GM08714 (cell line): ENCODE data around the gene DAP.

Source experiments
- H3K4me3 ChIP-seq: fragments of 200-500 bp; sonication (Bioruptor generic); 2 replicates; pipeline ENCODE4 v1.5.1; 2014; ENCODE audit warnings: mild to moderate bottlenecking, low read length, inconsistent platforms
- ZNF274 ChIP-seq: IDR thresholded peaks from 2 replicates; pipeline ENCODE4 v1.6.1; 2012; ENCODE audit warnings: mild to moderate bottlenecking, low read depth, low read length

The DAP gene

DNA sequence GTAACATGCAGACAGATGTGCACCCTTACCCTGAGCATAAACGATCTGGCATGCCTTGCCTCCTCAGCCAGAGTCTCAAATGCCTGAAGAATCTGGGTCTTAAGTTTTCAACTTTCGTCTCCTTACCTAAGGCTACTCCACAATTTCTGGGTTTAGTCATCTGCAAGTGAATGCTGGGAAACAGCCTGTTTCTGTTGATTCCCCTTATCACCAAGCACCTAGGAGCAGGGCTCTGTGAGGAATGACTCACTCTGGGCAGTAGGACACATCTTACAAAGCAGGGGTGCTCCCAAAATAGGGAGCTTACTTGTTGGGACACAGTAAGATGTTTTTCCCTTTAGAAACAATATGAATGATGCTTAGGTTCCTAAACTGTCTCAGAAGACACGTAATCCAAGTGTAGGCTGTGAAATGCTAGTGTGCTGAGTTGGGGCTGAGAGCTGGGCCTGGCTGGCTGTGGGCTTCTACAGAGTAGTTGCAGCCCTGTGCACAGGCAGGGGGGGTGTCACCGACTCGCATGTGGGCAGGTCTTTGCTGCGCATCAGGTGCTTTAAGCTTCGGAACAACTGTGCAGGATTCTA, 58.0 kb downstream of the DAP start:
- H3K4me3 ChIP-seq, result no peak overlapping the region
- no peak for TF ChIP-seq ZNF274

- TF ChIP-seq ZNF274, result no peak
- no peak overlapping the region for H3K4me3 ChIP-seq
These were observed 58.9 kb downstream of the DAP start for GRCh38 chr5:10702040-10702629.

DNA sequence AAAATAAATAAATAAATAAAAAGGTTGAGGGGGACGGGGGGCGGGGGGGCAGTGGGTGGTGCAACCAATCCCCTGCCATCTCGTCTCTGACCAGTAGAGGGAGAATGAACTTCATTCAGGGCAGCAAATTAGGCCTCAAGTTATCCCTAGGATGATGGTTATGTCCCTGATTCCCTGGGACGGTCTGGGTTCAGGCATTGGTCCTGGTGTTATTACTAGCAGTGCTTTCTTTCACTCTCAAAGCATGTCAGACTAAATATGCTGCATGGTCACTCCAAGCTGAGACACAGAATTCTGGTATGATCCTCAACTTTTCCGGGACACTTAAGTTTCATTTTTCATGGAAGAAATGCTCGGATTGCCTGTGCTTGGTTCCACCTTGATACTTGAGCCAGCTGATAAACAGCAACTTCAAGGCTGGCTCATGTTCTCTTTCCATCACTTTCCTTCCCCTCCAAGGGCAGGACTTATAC, 59.4 kb downstream of the DAP start:
- no peak overlapping the region for H3K4me3 ChIP-seq
- TF ChIP-seq ZNF274, result no peak

DNA sequence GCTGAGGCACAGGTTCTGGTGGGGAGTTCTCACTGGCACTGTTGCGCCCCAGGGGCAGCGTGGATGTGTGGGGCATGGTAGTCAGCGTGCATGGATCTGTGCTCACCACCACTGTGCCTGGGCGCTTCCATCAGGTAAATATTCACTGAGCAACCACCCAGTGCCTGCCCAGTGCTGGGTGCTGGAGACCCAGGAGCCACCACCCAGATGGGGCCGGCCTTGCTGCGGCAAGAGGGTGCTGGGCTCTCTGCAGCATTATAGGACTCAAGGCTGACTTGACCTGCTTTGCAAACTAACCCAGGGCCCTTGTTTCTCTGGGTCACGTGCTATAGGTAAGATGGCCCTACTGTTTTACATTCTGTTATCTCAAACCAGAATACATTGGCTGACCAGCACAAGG, 60.5 kb downstream of the DAP start:
- no peak overlapping the region; the same call in 1 of the 2 replicates for H3K4me3 ChIP-seq
- no peak for TF ChIP-seq ZNF274

DNA sequence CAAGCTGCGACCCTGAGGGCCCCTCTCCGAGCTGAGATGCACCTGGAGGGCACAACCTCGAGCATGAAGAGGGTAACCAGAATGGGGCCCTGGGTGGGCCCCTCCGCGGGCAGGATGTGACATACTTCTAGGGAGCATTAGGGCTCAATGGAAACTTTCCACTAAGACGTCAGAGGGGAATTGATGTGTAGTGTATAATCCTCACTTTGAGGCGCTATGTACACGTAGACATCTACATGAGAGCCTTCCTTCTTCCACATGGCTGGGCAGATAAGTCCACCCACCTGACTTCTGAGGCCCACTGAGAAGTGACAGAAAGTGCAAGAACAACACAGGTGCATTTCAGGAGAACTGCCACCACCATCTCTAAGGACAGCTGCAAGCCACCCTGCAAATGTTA, 61.0 kb downstream of the DAP start:
- TF ChIP-seq ZNF274, result no peak
- H3K4me3 ChIP-seq, result no peak overlapping the region; the same call in 1 of the 2 replicates

DNA sequence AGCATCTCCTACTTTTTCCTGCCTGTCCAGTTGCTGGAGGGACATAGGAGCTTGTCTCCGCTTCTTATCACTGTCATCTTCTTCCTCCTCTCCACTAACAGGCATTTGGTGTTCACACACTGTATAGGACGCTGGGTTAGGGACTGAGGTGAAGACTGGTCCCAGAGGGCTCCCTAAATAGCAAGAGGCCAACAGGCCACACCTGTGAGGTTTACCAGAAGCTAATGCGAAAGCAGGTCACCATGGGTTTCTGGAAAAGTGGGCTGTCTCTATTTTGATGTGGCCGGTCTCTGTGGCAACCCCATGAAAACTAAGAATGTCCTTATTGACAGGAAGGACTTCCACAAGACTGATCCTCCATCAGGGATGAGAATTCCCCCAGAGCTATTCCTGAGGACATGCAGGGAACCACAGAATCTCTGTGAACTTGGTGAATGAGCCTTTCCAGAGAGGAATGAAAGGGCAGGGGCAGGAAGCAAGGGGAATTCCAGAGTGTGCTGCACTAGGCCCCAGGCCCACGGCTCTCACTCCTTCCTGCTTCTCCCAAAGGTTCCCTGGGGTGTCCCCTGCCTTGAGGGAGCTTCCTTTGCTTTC, 61.7 kb downstream of the DAP start:
- H3K4me3 ChIP-seq, result no peak overlapping the region; the same call in 1 of the 2 replicates
- TF ChIP-seq ZNF274, result no peak

GRCh38 chr5:10695759-10696543, 65.1 kb downstream of the DAP start:
- TF ChIP-seq ZNF274, result no peak
- H3K4me3 ChIP-seq, result no peak overlapping the region

GRCh38 chr5:10695055-10695649, 65.9 kb downstream of the DAP start:
- no peak for TF ChIP-seq ZNF274
- H3K4me3 ChIP-seq, result no peak overlapping the region

DNA sequence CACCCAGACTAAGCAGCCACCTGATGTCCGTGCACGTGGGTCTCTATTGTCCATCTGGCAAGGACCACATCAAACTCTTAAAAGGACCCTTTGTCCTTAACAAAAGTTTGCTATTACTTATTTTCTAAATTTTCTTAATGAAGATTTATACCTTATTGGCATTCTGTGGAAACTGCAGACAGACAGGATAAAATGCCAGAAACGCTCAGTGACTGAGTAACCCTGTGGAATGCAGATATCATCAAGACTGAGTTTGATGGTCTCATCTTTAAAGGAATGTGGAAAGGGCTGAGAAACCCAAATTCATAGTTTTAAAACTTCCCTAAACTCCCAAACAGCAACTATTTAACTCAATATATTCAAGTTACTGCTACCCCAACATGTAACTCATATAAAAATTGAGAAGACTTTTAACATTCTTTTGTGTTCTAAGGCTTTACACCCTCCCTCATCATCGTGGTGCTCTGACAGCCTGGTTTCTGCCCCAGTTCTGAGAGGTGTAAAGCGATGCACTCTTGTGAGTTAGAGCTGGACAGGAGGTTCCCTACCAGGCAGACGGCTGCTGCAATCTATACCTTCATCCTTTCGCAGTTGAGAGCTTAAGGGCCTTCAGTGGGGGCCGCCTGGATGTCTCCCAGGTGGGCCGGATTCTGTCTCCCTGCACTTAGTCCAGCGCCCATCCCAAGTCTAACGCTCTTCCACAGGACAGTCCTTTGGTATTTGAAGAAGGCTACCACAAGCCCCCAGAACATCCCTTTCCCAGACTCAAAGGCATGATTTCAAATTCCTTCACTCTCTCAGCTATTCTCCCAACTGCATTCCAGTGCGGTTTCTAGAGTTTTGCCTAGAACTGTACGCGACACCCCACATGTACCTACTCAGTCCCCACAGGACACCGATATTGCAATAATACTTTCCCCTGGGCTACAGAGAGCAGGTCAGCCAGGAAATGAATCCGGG, 68.9 kb downstream of the DAP start:
- no peak overlapping the region for H3K4me3 ChIP-seq
- no peak for TF ChIP-seq ZNF274

DNA sequence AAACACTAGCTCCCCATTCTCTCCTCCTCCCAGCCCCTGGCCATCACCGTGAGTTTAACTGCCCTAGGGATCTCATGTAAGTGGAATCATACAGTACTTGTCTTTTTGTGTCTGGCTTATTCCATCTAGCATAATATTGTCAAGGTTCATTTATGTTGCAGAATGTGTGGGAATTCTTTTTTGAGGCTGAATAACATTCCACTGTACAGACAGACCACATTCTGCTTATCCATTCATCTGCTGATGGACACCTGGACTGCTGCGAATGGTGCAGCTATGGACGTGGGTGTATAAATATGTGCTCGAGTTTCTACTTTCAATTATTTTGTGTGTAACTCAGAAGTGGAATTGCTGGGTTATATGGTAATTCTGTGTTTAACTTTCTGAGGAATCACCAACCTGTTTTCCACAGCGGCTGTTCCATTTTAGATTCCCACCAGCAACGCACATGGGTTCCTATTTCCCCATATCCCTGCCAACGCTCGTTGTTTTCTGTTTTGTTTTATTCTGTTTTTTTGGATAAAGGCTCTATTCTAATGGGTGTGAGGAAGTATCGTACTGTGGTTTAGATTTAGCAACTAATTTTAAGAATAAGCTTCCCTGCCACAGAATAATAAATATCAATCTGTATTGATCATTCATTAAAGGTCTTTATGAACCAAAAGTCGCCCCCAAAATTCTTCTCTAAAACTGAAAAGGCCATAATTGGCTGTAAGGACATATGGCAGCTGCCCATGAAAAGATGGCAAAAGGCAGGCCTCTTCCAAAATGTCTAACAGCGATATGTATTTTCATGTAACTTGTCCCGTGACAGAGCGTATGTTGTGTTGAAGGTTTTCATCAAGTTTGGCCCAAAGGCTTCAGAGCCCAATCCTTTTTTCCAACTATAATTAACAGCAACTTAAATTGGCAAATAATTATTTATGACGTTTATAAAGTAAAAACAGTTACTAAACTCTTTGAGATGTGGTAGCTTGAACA, 70.3 kb downstream of the DAP start:
- no peak overlapping the region for H3K4me3 ChIP-seq
- no peak for TF ChIP-seq ZNF274

GRCh38 chr5:10689391-10690081, 71.5 kb downstream of the DAP start:
- no peak overlapping the region for H3K4me3 ChIP-seq
- no peak for TF ChIP-seq ZNF274

DNA sequence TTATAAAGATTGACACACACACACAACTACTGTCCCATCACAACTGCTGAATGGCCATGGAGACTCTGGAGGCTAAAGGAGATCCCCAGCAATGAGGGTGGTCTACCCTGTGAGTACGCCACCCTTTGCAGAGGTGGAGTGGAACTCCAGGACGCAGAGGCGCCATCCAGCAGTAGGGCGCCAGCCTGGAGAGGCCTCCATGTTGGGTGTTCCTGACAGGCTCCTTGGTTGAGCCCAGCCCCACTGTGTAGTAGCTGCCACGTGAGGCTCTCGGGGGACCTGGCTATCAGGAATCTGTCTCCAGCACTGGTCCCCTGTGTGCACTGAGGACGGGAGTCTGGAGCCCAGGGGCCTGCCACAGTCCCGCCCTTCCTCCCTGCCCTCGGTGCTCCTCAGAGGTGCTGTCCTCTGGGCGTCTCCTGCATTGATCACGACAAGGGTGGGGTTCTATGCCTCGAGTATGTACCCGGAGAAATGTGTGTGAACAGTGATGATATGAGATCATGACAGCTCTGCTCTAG, 72.3 kb downstream of the DAP start:
- H3K4me3 ChIP-seq, result no peak overlapping the region
- TF ChIP-seq ZNF274, result no peak
